Measurements from ENCODE around the gene NEXN. TPM values are rescaled to one million over a fixed set of nuclear protein-coding genes. Genes with fewer than 3 reads are reported as not detected.

Gene NEXN
- 17.6 and 66.4 TPM in 2 replicates for total RNA-seq (ENCODE audit: low replicate concordance)

DNA sequence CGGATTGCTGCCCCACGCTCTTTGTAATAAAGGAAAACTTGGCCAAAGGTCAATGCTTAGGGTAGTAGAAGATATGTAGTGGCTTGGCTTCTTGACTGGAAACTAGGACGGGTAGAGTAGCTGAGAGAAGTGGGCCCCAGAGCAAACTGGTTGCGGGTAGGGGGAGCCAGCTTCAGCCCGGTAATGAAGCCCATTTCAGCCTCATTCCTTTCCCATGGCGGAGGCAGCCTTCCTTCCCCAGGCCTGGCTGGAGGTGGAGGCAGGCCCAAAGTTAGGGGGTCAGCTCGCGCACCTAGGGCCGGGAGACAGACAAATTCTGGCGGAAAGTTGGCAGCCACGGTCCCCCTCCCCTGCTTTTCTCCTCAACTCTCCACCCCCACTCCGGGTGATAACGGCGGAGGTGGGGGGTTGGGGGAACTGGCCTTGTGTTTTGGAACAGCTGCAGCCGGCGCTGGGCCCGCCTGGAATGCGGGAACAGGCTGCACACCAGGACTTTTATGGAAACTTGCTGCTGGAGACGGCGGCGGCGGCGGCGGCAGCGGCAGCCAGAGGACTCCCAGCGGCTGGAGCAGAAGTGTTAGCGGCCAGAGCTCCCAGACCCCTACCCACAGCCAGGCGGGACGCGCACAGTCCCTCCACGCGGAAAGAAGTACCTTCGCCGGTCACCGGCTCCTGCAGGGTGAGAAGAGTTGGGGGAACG, at the start of gene NEXN:
Gene NEXN (plus strand): TSS at position 544 of the 700 bp plus-strand sequence. CDS start 27,483 bp downstream, outside the sequence.
- TF ChIP-seq, protein P1, sequence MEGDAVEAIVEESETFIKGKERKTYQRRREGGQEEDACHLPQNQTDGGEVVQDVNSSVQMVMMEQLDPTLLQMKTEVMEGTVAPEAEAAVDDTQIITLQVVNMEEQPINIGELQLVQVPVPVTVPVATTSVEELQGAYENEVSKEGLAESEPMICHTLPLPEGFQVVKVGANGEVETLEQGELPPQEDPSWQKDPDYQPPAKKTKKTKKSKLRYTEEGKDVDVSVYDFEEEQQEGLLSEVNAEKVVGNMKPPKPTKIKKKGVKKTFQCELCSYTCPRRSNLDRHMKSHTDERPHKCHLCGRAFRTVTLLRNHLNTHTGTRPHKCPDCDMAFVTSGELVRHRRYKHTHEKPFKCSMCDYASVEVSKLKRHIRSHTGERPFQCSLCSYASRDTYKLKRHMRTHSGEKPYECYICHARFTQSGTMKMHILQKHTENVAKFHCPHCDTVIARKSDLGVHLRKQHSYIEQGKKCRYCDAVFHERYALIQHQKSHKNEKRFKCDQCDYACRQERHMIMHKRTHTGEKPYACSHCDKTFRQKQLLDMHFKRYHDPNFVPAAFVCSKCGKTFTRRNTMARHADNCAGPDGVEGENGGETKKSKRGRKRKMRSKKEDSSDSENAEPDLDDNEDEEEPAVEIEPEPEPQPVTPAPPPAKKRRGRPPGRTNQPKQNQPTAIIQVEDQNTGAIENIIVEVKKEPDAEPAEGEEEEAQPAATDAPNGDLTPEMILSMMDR (IDR thresholded peaks at IDR 0.05; ENCODE audit: insufficient read depth, low read length) = peak; percentile 29
- peak within 1 kb of the TSS; percentile 88 for H3K4me3 ChIP-seq (ENCODE audit: low read depth, low read length)
- DNase-seq (ENCODE audit: low read depth) = peak; percentile 87

DNA sequence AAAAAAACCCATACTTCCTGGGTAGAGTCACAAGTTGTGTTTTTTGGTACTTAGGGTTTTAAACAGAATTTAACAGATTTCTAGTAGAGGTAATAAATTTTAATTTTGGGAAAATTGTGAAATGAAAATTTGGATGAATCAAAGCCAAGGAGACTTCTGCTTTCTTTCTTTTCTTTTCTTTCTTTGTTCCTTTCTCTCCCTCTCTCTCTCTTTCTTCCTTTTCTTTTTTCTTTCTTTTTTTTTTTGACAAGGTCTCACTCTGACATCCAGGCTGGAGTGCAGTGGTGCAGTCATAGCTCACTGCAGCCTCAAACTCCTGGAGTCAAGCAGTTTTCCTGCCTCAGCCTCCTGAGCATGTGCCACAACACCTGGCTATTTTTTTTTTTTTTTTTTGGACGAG, 46.9 kb upstream of the NEXN start:
- H3K4me3 ChIP-seq (ENCODE audit: low read depth, low read length) = no peak overlapping the region
- DNase-seq (ENCODE audit: low read depth) = no peak
- TF ChIP-seq, protein P1 (IDR thresholded peaks at IDR 0.05; ENCODE audit: insufficient read depth, low read length) = no peak

DNA sequence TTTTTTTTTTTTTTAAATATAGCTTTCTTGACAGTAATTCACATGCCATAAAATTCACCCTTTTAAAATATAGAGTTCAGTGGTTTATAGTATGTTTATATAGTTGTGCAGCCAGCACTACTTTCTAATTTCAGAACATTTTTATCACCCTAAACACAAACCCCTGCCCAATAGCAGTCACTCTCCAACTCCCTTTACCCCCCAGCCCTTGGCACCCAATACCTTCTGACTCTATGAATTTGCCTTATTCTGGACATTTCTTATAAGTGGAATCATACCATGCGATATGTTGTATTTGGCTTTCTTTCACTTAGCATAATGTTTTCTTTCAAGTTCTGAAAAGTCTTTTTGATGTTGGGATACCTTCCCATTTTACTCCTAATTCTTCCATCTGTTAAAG, 42.5 kb upstream of the NEXN start:
- TF ChIP-seq, protein P1 (IDR thresholded peaks at IDR 0.05; ENCODE audit: insufficient read depth, low read length) = no peak
- H3K4me3 ChIP-seq (ENCODE audit: low read depth, low read length) = no peak overlapping the region
- no peak for DNase-seq (ENCODE audit: low read depth)

DNA sequence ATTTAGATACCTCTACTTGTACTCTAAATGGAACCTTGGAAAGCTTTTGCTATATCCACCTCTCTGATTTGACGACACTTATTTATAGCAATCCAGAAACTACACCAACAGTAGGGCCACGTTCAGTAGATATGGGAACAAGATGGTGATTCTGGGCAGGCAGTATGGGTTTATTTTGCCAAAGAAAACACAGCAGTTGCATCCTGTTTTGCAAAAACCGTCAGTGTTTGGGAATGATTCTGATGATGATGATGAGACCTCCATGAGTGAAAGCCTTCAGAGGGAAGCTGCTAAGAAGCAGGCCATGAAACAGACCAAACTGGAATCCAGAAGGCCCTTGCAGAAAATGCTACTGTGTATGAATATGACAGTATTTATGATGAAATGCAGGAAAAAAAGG, 41.5 kb upstream of the NEXN start:
- H3K4me3 ChIP-seq (ENCODE audit: low read depth, low read length) = no peak overlapping the region
- TF ChIP-seq, protein P1 (IDR thresholded peaks at IDR 0.05; ENCODE audit: insufficient read depth, low read length) = no peak
- no peak for DNase-seq (ENCODE audit: low read depth)

DNA sequence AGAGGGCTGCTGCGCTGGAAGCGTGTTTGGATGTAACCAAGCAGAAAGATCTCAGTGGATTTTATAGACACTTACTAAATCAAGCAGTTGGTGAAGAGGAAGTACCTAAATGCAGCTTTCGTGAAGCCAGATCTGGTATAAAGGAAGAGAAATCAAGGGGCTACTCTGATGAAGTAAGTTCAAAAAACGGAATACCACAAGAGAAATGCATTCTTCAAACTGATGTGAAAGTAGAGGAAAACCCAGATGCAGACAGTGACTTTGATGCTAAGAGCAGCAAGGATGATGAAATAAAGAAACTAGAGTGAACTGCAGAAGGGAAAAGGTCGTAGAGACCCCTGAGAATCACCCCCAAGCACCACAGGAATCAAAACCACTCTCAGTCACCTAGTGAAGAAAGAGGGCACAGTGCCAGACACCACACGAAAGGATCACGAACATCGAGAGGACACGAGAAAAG, 40.8 kb upstream of the NEXN start:
- H3K4me3 ChIP-seq (ENCODE audit: low read depth, low read length) = no peak overlapping the region
- DNase-seq (ENCODE audit: low read depth) = no peak

DNA sequence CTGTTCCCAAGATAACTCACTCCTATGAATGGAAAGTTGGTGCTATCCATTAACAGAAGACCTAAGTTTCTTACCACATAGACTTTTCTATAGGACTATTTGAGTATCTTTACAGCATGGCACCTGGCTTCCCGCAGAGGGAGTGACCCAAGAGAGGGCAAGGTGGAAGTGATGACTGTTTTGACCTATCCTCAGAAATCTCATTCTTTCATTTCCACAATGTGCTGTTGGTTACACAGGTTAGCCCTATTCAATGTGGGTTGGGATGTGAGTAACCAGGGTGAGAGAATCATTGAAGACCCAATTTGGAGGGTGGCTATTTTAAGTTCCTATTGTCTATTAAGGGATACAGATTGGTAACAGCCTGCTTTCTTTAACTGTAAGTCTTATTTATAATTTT, 38.3 kb upstream of the NEXN start:
- no peak for DNase-seq (ENCODE audit: low read depth)
- H3K4me3 ChIP-seq (ENCODE audit: low read depth, low read length) = no peak overlapping the region
- TF ChIP-seq, protein P1 (IDR thresholded peaks at IDR 0.05; ENCODE audit: insufficient read depth, low read length) = no peak

More for the DNA sequence above, 40.8 kb upstream of the NEXN start:
- TF ChIP-seq, protein P1 (IDR thresholded peaks at IDR 0.05; ENCODE audit: insufficient read depth, low read length) = no peak
